GM12878 (cell line): ENCODE results near the gene HCFC2. TPM values are rescaled to one million over a fixed set of nuclear protein-coding genes. Genes with fewer than 3 reads are reported as not detected.

Experiments used
- ATAC-seq: fragments of 200-7000 bp; cut with Tn5 transposase; 3 replicates; pipeline ENCODE4 v1.9.1; 2020; ENCODE audit warnings: mild to moderate bottlenecking, moderate library complexity
- BruUV-seq: library from RNA; stranded (reverse); fragments of 400-500 nt; replicated peaks from 2 replicates; lab custom pipeline; 2021; lab: Mats Ljungman, UMichigan
- CTCF ChIA-PET: fragments of 300-600 bp; sonication (Branson Sonifier 250); formaldehyde crosslinking; extraction: SDS; loops from one replicate; lab custom pipeline; 2021; ENCODE audit warnings: inconsistent platforms; lab: Yijun Ruan, JAX
- POLR2A ChIA-PET: fragments of 350-600 bp; formaldehyde crosslinking; extraction: SDS; loops from one replicate; lab custom pipeline; 2021; ENCODE audit warnings: inconsistent platforms; lab: Charles Lee
- RAD21 ChIA-PET: fragments of 300-600 bp; sonication (Branson Sonifier 250); formaldehyde crosslinking; loops from one replicate; lab custom pipeline; 2023; ENCODE audit warnings: antibody characterized with exemption; ENCODE audit not compliant: unreplicated experiment; lab: Charles Lee
- SMC1A ChIA-PET: fragments of 300-600 bp; sonication (Branson Sonifier 250); formaldehyde crosslinking; loops from one replicate; lab custom pipeline; 2023; ENCODE audit not compliant: unreplicated experiment, uncharacterized antibody; lab: Charles Lee
- DNase-seq: peaks from one replicate; pipeline ENCODE4 v3.0.0-alpha.2; 2011; ENCODE audit warnings: low read depth, low spot score
- FAIRE-seq: peaks from 3 replicates; lab custom pipeline; 2011; peaks lifted over from hg19 to GRCh38; lab: Jason Lieb, UNC
- H2AFZ ChIP-seq: 2 replicates; pipeline ENCODE4 v1.6.0; 2011; ENCODE audit warnings: low read depth, low read length, control low read depth; ENCODE audit not compliant: control insufficient read depth
- H3K27ac ChIP-seq: 2 replicates; pipeline ENCODE4 v1.5.1; 2011; ENCODE audit warnings: control low read depth; ENCODE audit not compliant: control insufficient read depth, insufficient read depth
- H3K27me3 ChIP-seq, 2 experiments: replicated peaks in 1 of 2; 2 replicates each; pipeline versions ENCODE4 v1.6.0 to v1.6.1; 2011; ENCODE audit warnings: low read length in 1 of 2; ENCODE audit not compliant: control insufficient read depth in 2 of 2, insufficient read depth in 2 of 2
- H3K36me3 ChIP-seq, 2 experiments: 2 replicates each; pipeline ENCODE4 v1.5.1; 2011; ENCODE audit warnings: low read length in 1 of 2; ENCODE audit not compliant: control insufficient read depth in 2 of 2, insufficient read depth in 2 of 2
- H3K4me1 ChIP-seq: 2 replicates; pipeline ENCODE4 v1.6.1; 2011; ENCODE audit warnings: mild to moderate bottlenecking, low read length, moderate library complexity, mixed read lengths; ENCODE audit not compliant: control insufficient read depth, insufficient read depth
- H3K4me2 ChIP-seq: 2 replicates; pipeline ENCODE4 v1.6.0; 2011; ENCODE audit warnings: control low read depth; ENCODE audit not compliant: control insufficient read depth, insufficient read depth
- H3K4me3 ChIP-seq: fragments of 200-600 bp; sonication (generic); 2 replicates; pipeline ENCODE4 v1.5.1; 2016
- H3K79me2 ChIP-seq: 2 replicates; pipeline ENCODE4 v1.6.0; 2011; ENCODE audit warnings: low read length; ENCODE audit not compliant: control insufficient read depth, insufficient read depth
- H3K9ac ChIP-seq: 2 replicates; pipeline ENCODE4 v1.8.0; 2011; ENCODE audit warnings: low read length, control low read depth, mixed read lengths; ENCODE audit not compliant: control insufficient read depth, insufficient read depth
- H3K9me3 ChIP-seq: replicated peaks from 3 replicates; pipeline ENCODE4 v1.5.1; 2011; ENCODE audit warnings: mild to moderate bottlenecking, low read length; ENCODE audit not compliant: control insufficient read depth, insufficient read depth
- H4K20me1 ChIP-seq: 2 replicates; pipeline ENCODE4 v1.6.0; 2011; ENCODE audit not compliant: control insufficient read depth, insufficient read depth
- EZH2 ChIP-seq: IDR thresholded peaks from 2 replicates; pipeline ENCODE4 v1.6.1; 2012; ENCODE audit warnings: low read depth, mild to moderate bottlenecking, control low read depth, inconsistent platforms, low read length, borderline replicate concordance; ENCODE audit not compliant: control insufficient read depth
- FOS ChIP-seq: IDR thresholded peaks from 3 replicates; pipeline ENCODE4 v1.6.1; 2011; ENCODE audit warnings: borderline replicate concordance; ENCODE audit not compliant: insufficient read length; ENCODE audit errors: extremely low read depth
- GABPA ChIP-seq: IDR thresholded peaks from 2 replicates; pipeline ENCODE4 v1.6.1; 2014; ENCODE audit warnings: antibody characterized with exemption, low read depth, mild to moderate bottlenecking, inconsistent platforms
- HDGF ChIP-seq: fragments of 450-650 bp; IDR thresholded peaks from 2 replicates; pipeline ENCODE4 v1.6.1; 2016; ENCODE audit warnings: antibody characterized with exemption
- IRF5 ChIP-seq: fragments of 450-650 bp; IDR thresholded peaks from 2 replicates; pipeline ENCODE4 v1.6.1; 2017; ENCODE audit warnings: borderline replicate concordance
- JUND ChIP-seq: IDR thresholded peaks from 2 replicates; pipeline ENCODE4 v1.6.1; 2012; ENCODE audit warnings: low read depth, mild to moderate bottlenecking, low read length, improper control_type of control experiment, moderate library complexity
- NFIC ChIP-seq: IDR thresholded peaks from 2 replicates; pipeline ENCODE4 v1.6.1; 2012; ENCODE audit warnings: low read depth, mild to moderate bottlenecking, inconsistent platforms, low read length, moderate library complexity
- NR2C1 ChIP-seq: fragments of 450-650 bp; IDR thresholded peaks from 2 replicates; pipeline ENCODE4 v1.6.1; 2017; ENCODE audit warnings: antibody characterized with exemption, mild to moderate bottlenecking, moderate library complexity
- PAX5 ChIP-seq: IDR thresholded peaks from 2 replicates; pipeline ENCODE4 v1.6.1; 2011; ENCODE audit warnings: low read depth, low read length, borderline replicate concordance
- STAT1 ChIP-seq: fragments of 450-650 bp; conservative IDR thresholded peaks from 2 replicates; pipeline ENCODE4 v1.6.1; 2014; ENCODE audit warnings: antibody characterized with exemption, mild to moderate bottlenecking
- TARDBP ChIP-seq: IDR thresholded peaks from 2 replicates; pipeline ENCODE4 v1.6.1; 2016; ENCODE audit warnings: borderline replicate concordance
- TBL1XR1 ChIP-seq: IDR thresholded peaks from 2 replicates; pipeline ENCODE4 v1.6.1; 2012; ENCODE audit warnings: low read depth, low read length, improper control_type of control experiment
- WGBS: methylation state at CpG from one replicate; pipeline ENCODE4 v1.1.6; 2016; ENCODE audit warnings: low lambda C conversion rate; ENCODE audit not compliant: insufficient replicate concordance, insufficient coverage; ENCODE audit errors: missing lambda C conversion rate; 5-methylcytosine and 5-hydroxymethylcytosine counted together
- in situ Hi-C: fragments of 300-500 bp; cut with MboI; formaldehyde crosslinking; loops from 9 replicates; pipeline ENCODE4 v1.14.3; 2018; ENCODE audit warnings: mixed read lengths
- intact Hi-C: fragments of 100-400 bp; cut with micrococcal nuclease; formaldehyde crosslinking; loops from one replicate; pipeline ENCODE4 v1.14.2; 2022; ENCODE audit not compliant: unreplicated experiment
- polyA plus RNA-seq, 11 experiments: library from polyadenylated mRNA; depleted of rRNA in 4 of 11; unstranded in 6 of 11; stranded (reverse) in 5 of 11; fragments of >200 nt; fragmentation: Nextera tagmentation in 4 of 11; fragmentation: Illumina TruSeq in 1 of 11; extraction: Ambion mirVana in 4 of 11; extraction: Trizol in 1 of 11; gene quantifications; 1 replicate in 1 of 11; 2 replicates in 10 of 11; pipeline versions ENCODE4 v1.2.1 to v1.2.3, GENCODE V29; 2011 to 2016; ENCODE audit warnings: inconsistent platforms in 2 of 11, missing spikeins in 2 of 11, low read depth in 1 of 11
- total RNA-seq, 4 experiments: library from RNA; depleted of rRNA in 3 of 4; stranded (reverse); fragments of >200 nt in 3 of 4; fragmentation: Illumina TruSeq in 1 of 4; extraction: Trizol in 1 of 4; gene quantifications; 2 replicates each; pipeline versions ENCODE4 v1.2.1 to v1.2.3, GENCODE V29; 2013 to 2021
- TF ChIP-seq, protein P1 (sequence below): fragments of 450-650 bp; IDR thresholded peaks from 2 replicates; pipeline ENCODE4 v1.6.1; 2017; ENCODE audit warnings: antibody characterized with exemption, mild to moderate bottlenecking, moderate library complexity

HCFC2 gene
- total and polyA plus RNA-seq, 10 of the 15 experiments (the other 5 are each of a cell fraction or from before 2014, with no cell fraction given) = 1.8 to 14.2 (median 9.3) TPM

DNA sequence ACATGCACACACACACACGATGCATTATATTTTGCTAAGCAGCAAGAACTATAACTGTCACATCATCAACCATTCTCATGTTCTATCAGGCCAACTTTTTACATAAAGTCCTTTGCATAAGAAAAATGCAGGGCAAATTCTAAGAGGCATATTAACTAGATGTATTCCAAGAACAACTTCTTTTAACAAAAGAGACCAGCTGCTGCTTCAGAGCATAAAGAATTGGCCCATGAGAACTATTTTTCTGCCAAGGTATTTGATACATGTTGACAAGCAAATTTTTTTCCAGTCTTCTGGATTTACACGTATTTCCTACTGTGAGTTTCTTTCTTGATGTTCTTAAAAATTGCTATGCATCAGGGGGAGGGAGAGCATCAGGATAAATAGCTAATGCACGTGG, 41.5 kb upstream of the HCFC2 start:
- H4K20me1 ChIP-seq = no peaks in the 10 kb centered on the region
- H3K79me2 ChIP-seq = no peaks in the 10 kb centered on the region
- DNase-seq (no peak), FAIRE-seq (no peak), ATAC-seq (no peak)
- ChIA-PET RAD21 (no interaction called here), SMC1A (no interaction called here), POLR2A (no interaction called here), CTCF (no interaction called here)
- 21% methylated on average over 3 of the region's 3 CpGs for WGBS
- no peak for TF ChIP-seq HDGF
- no peak for TF ChIP-seq FOS
- TF ChIP-seq EZH2 = no peak
- TF ChIP-seq, protein P1, sequence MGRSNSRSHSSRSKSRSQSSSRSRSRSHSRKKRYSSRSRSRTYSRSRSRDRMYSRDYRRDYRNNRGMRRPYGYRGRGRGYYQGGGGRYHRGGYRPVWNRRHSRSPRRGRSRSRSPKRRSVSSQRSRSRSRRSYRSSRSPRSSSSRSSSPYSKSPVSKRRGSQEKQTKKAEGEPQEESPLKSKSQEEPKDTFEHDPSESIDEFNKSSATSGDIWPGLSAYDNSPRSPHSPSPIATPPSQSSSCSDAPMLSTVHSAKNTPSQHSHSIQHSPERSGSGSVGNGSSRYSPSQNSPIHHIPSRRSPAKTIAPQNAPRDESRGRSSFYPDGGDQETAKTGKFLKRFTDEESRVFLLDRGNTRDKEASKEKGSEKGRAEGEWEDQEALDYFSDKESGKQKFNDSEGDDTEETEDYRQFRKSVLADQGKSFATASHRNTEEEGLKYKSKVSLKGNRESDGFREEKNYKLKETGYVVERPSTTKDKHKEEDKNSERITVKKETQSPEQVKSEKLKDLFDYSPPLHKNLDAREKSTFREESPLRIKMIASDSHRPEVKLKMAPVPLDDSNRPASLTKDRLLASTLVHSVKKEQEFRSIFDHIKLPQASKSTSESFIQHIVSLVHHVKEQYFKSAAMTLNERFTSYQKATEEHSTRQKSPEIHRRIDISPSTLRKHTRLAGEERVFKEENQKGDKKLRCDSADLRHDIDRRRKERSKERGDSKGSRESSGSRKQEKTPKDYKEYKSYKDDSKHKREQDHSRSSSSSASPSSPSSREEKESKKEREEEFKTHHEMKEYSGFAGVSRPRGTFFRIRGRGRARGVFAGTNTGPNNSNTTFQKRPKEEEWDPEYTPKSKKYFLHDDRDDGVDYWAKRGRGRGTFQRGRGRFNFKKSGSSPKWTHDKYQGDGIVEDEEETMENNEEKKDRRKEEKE = no peak
- TF ChIP-seq NFIC = no peak
- no peak for TF ChIP-seq GABPA
- no peak for TF ChIP-seq TBL1XR1
- no peak for TF ChIP-seq PAX5
- TF ChIP-seq IRF5 = no peak
- TF ChIP-seq JUND = no peak
- no peak for TF ChIP-seq STAT1
- TF ChIP-seq NR2C1 = no peak
- TF ChIP-seq TARDBP = no peak
- intact Hi-C loops (no loop called here), in situ Hi-C loops (no loop called here)
- H3K4me1 ChIP-seq = no peaks in the 10 kb centered on the region
- no peaks in the 10 kb centered on the region for H3K9me3 ChIP-seq
- BruUV-seq = no TSS peak
- no peak overlapping the region for H3K4me2 ChIP-seq
- no peak overlapping the region for H3K4me3 ChIP-seq
- H3K36me3 ChIP-seq = no peaks in the 10 kb centered on the region
- no peaks in the 10 kb centered on the region for H3K27me3 ChIP-seq
- H2AFZ ChIP-seq = no peak overlapping the region
- H3K27ac ChIP-seq = no peak overlapping the region
- no peak overlapping the region for H3K9ac ChIP-seq
